ENCODE measurements around the gene PM20D1.

PM20D1 gene

DNA sequence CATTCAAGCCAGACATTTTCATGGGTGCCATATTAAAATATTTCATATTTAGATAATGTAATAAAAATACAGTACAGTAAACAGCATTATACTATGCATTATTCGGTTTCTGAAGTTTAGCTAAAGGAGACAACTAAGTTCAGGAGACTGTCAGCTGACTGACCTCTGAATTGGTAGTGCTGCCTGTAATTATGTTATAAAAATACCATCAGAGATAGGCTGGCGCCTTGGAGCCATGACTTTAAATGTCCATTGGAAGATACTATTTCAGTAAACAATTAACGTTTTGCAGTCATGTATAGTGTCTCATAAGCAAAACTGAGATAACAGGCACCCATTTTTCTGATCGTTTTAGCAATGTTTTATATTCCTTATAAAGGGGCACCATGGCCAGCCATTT, 63.3 kb downstream of the PM20D1 start:
- H3K4me3 ChIP-seq (ENCODE audit: low read depth, low read length): no peak overlapping the region
- TF ChIP-seq, protein P1, sequence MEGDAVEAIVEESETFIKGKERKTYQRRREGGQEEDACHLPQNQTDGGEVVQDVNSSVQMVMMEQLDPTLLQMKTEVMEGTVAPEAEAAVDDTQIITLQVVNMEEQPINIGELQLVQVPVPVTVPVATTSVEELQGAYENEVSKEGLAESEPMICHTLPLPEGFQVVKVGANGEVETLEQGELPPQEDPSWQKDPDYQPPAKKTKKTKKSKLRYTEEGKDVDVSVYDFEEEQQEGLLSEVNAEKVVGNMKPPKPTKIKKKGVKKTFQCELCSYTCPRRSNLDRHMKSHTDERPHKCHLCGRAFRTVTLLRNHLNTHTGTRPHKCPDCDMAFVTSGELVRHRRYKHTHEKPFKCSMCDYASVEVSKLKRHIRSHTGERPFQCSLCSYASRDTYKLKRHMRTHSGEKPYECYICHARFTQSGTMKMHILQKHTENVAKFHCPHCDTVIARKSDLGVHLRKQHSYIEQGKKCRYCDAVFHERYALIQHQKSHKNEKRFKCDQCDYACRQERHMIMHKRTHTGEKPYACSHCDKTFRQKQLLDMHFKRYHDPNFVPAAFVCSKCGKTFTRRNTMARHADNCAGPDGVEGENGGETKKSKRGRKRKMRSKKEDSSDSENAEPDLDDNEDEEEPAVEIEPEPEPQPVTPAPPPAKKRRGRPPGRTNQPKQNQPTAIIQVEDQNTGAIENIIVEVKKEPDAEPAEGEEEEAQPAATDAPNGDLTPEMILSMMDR (IDR thresholded peaks at IDR 0.05; ENCODE audit: low read depth, low read length): no peak
- in situ Hi-C loops (cut with HindIII; ENCODE audit: low sequenced_read_pairs): no loop called here
- DNase-seq (ENCODE audit: low read depth, low spot score): no peak

DNA sequence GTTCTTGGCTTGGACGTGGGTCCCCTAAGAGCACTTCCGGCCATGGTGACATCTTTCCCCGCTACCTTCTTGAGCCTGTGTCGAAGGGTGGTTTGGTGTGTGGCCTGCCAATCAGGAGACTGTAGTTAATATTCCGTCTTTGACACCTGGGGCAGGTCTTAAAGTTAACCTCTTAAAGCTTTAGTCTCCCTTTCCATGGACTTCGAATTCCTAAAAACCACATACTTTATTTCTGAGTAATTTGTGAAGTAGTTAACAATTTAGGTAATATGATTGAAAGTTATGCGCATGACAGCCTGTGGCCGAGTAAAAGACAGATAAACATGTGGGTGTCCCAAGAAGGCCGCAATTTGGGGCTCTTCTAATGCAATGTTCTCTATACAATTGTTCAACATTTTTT, 64.5 kb downstream of the PM20D1 start:
- DNase-seq (ENCODE audit: low read depth, low spot score): no peak
- H3K4me3 ChIP-seq (ENCODE audit: low read depth, low read length): no peak overlapping the region
- in situ Hi-C loops (cut with HindIII; ENCODE audit: low sequenced_read_pairs): no loop called here
- TF ChIP-seq, protein P1 (IDR thresholded peaks at IDR 0.05; ENCODE audit: low read depth, low read length): no peak

DNA sequence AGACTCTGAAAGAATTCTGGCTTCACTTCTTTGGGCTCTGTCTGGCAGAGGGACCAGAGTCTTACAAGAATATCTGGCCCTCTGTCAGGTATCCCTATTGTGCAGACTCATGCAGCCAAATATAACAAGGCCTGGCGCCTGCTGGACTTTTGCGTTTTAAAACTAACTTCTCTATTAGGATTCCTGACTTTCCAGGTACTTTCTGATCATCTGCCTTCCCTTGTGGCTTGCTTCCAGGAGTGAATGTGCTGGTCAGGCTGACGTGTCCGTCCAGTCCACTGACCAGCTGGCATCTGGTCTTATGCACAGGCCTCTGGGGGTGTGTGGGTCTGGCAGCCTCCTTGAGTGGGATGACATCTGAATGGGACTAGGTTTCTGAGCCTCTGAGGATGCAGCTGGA, 66.0 kb downstream of the PM20D1 start:
- no peak overlapping the region for H3K4me3 ChIP-seq (ENCODE audit: low read depth, low read length)
- TF ChIP-seq, protein P1 (IDR thresholded peaks at IDR 0.05; ENCODE audit: low read depth, low read length): no peak
- in situ Hi-C loops (cut with HindIII; ENCODE audit: low sequenced_read_pairs): no loop called here
- peak; percentile 50 for DNase-seq (ENCODE audit: low read depth, low spot score)

DNA sequence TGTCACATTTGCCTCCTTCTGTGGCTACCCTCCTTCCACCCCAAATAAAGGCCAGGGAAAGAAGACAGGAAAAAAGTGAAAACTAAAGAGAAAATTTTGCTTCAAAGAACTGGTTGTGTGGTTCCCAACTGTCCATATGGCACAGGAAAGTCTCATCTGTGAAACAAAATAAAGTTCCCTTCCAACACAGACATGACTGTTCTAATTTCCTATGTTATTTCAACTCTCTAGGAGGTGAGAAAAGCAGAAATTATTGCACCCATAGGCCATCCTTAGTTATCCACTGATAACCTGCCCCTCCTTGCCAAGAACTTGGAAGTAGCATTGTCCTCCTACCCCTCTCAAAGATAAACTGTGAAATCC, 66.5 kb downstream of the PM20D1 start:
- TF ChIP-seq, protein P1 (IDR thresholded peaks at IDR 0.05; ENCODE audit: low read depth, low read length): no peak
- in situ Hi-C loops (cut with HindIII; ENCODE audit: low sequenced_read_pairs): no loop called here
- H3K4me3 ChIP-seq (ENCODE audit: low read depth, low read length): no peak overlapping the region
- no peak for DNase-seq (ENCODE audit: low read depth, low spot score)

DNA sequence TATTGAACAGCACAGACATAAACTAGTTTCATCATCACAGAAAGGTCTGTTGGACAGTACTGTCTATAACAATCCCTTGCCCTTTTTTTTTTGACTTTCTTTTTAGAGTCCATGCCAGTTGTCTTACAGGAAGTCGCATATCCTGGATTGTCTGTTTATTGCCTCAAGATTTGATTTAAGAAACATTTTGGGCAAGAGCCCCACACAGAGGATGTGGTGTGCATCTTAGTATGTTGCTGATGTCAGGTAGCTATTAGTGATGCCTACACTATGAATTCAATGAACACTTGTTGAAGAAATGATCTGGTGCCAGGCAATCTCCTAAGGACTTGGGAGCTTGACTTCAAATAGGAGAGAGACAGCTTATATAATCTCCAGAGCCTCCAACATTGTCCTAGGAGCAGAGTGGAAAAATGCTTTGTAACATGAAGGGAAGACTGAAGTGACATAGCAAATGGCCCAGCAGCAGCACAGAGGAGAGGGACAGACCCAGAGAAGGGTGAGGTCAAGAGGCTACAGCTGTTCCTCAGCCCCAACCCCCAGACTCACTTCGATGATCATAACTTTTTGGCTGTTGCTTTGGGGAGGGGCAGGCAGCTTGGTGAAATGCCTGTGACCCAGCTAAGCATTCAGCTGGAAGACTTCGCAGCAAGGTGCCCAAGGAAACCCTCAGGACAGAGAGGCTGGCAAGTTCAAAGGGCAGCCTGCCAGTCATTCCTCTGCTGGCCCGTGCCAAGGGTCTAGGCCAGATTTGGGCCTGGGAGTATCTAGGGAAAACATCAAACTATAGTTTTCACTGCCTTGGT, 67.1 kb downstream of the PM20D1 start:
- no peak for DNase-seq (ENCODE audit: low read depth, low spot score)
- in situ Hi-C loops (cut with HindIII; ENCODE audit: low sequenced_read_pairs): no loop called here
- H3K4me3 ChIP-seq (ENCODE audit: low read depth, low read length): no peak overlapping the region
- TF ChIP-seq, protein P1 (IDR thresholded peaks at IDR 0.05; ENCODE audit: low read depth, low read length): no peak

DNA sequence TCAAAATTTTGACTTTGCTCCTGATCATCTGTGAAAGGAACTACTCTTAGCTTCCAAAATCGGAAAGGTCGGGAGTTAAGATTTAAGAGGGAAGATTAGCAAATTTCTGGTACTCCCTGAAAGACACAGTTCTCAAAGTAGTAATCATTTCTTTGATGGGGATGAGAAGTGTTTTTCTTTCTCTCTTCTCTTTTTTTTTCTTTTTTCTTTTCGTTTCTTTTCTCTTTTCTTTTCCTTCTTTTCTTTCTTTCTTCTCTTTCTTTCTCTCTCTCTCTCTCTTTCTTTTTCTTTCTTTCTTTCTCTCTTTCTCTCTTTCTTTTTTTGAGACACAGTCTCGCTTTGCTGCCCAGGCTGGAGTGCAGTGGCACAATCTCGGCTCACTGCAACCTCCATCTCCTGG, 69.6 kb downstream of the PM20D1 start:
- in situ Hi-C loops (cut with HindIII; ENCODE audit: low sequenced_read_pairs): no loop called here
- TF ChIP-seq, protein P1 (IDR thresholded peaks at IDR 0.05; ENCODE audit: low read depth, low read length): no peak
- DNase-seq (ENCODE audit: low read depth, low spot score): no peak
- no peak overlapping the region for H3K4me3 ChIP-seq (ENCODE audit: low read depth, low read length)

All from astrocyte of the spinal cord (primary cell).